EH (cell line): Measurements from ENCODE around the gene CEP350.
"Not testable (repeated sequence)": the region's sequence is repeated elsewhere in the genome, so short reads cannot be mapped to it uniquely, and the experiment has no call there.

Experiments used
- DNase-seq: peaks from one replicate; pipeline ENCODE4 v3.0.0-alpha.2; 2015; ENCODE audit warnings: low read depth

The CEP350 gene

GRCh38 chr1:179995576-179995975 is 41.0 kb downstream of the CEP350 start:
- no peak for DNase-seq

GRCh38 chr1:179996099-179996498 is 41.5 kb downstream of the CEP350 start:
- DNase-seq = no peak

GRCh38 chr1:180000575-180000974 is 46.0 kb downstream of the CEP350 start:
- DNase-seq = no peak

- peak; percentile 16 for DNase-seq
Measured at GRCh38 chr1:180002437-180002836, 47.8 kb downstream of the CEP350 start.

GRCh38 chr1:180003026-180003695 is 48.6 kb downstream of the CEP350 start:
- peak; percentile 4 for DNase-seq

- not testable (repeated sequence) for DNase-seq
Measured at GRCh38 chr1:180006762-180007161, 52.2 kb downstream of the CEP350 start.

GRCh38 chr1:180020017-180020416 is 65.4 kb downstream of the CEP350 start:
- no peak for DNase-seq

- peak; percentile 21 for DNase-seq
Measured at GRCh38 chr1:180026556-180026955, 71.9 kb downstream of the CEP350 start.

- peak; percentile 90 for DNase-seq
Measured at GRCh38 chr1:180027949-180028445, 73.4 kb downstream of the CEP350 start.

GRCh38 chr1:180028864-180029263 is 74.3 kb downstream of the CEP350 start:
- DNase-seq = no peak

GRCh38 chr1:180029524-180030135 is 75.0 kb downstream of the CEP350 start:
- no peak for DNase-seq

GRCh38 chr1:180031664-180032063 is 77.1 kb downstream of the CEP350 start:
- peak; percentile 11 for DNase-seq

- peak; percentile 21 for DNase-seq
Measured at GRCh38 chr1:180033390-180033789, 78.8 kb downstream of the CEP350 start.

- DNase-seq = peak; percentile 81
Measured at GRCh38 chr1:180040034-180040433, 85.4 kb downstream of the CEP350 start.

- no peak for DNase-seq
Measured at GRCh38 chr1:180041582-180041981, 87.0 kb downstream of the CEP350 start.

GRCh38 chr1:180042988-180043622 is 88.5 kb downstream of the CEP350 start:
- peak; percentile 90 for DNase-seq

GRCh38 chr1:180043785-180044184 is 89.2 kb downstream of the CEP350 start:
- no peak for DNase-seq

- no peak for DNase-seq
Measured at GRCh38 chr1:180046674-180047073, 92.1 kb downstream of the CEP350 start.

- no peak for DNase-seq
Measured at GRCh38 chr1:180053594-180054567, 99.3 kb downstream of the CEP350 start.

GRCh38 chr1:180057883-180058396 is 103.3 kb downstream of the CEP350 start:
- DNase-seq = no peak

- no peak for DNase-seq
Measured at GRCh38 chr1:180061019-180061418, 106.4 kb downstream of the CEP350 start.
